ENCODE data around the gene SETBP1.

SETBP1 gene

DNA sequence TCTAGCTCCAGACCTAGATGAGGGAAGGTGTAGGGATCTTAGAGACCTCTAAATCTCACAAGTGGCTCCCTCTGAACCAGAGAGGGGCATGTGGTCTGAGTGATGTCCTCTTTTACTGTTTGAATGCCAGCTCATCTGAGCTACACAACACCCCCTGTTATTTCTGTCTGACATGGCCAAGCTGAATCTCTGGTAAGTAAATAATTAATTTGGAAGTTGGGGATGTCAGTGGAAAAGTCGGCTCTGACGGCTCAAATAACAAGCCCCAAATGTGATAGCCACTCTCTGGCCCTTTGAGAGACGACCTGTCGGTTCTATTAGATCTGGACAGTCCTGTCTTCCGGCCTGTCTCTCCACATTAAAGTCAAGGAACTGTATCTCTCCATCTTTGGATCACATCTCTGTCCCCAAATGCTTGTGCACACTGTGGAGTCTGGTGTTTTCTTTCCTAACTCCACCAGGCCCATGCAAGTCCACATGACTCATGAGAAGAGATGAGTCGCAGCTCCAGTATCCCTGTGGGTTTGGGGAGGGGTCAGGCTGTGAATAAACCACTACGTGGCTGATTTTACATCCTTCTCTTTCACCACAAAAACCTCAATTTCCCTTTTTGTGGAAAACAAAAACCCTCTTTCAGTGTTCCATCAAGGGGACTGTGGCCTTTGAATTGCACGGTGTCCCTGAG is 52.5 kb downstream of the SETBP1 start:
- DNase-seq, result peak; percentile 21 to 54

DNA sequence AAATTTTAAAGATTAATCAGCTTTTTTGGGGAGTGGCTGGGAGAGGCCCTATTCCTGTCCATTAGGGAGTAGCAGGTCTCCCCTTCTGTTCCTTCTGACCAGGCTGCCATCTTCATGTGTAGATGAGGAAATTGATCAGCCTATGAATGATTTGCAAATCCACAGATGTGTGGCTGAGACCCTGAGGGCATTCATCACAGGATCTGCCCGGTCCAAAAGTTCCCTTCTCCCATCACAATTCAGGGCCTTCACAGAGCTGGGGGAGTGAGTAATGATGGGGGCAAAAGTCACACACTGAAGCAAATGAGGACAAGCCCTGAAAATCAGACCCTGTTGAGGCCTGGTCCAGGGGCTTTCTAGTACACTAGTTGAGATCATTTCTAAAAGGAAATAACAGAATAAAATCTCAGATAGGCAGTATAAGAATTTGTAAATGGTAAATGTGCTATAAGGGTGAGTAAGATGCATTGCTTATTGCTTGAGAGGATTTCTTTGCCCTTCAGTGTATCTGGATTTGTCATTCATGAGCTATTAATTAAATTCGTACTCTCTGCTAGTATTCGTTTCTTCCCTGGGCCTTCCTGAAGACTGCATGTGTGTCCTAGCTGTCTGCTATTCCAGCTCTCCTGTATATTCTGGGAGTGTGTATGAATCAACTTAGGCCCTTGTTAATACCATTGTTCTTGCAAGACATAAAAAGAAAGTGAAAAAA is 53.2 kb downstream of the SETBP1 start:
- no peak for DNase-seq

DNA sequence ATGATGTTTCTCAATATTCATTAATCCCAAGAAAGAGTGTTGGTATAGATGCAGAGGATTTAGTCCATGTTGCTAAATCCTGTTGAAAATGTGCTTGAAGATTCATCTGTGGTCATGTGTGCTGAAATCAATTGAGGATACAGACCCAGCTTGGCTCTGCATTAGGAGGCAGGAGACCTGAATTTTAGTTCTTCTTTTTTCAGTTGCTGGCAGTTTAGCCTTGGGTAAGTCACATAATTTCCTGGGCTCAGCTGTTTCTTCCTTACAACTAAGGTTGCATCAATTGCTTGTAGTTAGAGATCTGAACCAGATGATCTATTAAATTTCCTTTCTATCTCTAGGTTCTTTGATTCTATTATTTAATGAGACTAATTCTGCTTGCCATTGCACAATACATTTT is 54.4 kb downstream of the SETBP1 start:
- DNase-seq, result no peak

DNA sequence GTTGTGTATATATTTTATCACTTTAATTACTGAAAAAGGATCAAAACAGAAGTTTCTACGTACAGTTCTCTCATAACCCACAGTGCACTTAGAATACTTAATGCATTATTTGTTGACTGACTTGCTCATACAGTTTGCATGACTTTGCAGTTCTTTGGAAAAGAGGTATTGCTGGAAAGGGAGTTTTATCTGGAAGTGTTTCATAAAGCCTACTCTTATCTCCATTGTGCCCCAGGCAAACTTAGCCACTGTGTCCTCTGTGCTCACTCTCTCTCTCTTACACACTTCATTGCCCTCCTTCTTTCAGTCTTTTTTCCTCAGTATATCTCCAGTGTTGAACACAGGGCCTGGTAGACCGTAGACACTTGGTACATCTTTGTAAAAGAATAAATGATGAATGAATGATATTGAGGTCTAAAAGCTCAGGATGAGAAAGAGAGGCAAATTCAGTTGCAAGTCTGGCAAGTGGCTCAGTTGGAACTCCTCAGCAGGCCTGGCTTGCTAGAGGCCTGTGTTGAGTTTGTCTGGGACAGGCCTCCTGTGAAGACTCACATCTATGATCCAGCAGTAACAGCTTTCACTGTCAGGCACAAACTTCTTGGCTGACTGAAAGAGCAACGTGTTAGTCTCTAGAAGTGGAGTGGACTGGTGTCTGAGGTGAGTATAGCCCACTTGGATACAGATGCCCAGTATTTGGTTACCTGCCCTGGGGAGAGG is 56.1 kb downstream of the SETBP1 start:
- DNase-seq, result no peak

DNA sequence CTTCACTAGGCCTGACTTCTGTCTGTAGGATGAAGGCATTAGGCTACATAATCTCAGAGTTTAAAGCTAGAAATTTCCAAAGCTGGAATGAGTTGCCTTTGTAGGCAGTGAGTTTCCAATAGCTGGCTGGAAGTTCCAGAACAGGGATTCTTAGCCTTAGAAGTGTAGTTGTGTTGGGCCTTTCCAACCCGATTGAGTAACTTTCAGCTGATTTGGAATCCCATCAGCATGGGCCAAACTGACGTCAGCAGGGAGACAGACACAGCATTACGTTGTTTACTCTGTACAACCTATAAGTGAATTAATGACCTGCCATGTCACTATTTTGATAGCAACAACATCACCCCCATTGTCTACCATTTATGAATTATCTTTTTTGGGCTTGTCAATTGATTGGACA is 56.9 kb downstream of the SETBP1 start:
- DNase-seq, result no peak

DNA sequence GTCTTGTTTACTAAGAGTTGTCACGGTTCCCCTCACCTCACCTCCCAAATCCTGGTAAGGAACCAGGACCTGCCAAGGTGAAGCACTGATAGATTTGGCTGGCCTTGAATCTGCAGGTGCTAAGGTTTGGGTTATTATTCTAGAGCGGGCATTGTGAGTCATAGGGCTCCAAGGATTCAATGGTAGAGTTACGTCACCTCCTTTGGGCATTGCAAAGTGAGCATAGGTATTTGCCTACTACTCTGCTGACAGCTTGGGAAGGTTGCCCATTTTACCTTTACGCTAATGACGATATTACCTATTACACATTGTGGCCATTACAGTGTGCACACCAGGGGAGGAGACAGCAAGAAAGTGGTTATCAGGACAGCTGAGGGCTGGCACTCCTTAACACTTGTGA is 59.3 kb downstream of the SETBP1 start:
- no peak for DNase-seq

DNA sequence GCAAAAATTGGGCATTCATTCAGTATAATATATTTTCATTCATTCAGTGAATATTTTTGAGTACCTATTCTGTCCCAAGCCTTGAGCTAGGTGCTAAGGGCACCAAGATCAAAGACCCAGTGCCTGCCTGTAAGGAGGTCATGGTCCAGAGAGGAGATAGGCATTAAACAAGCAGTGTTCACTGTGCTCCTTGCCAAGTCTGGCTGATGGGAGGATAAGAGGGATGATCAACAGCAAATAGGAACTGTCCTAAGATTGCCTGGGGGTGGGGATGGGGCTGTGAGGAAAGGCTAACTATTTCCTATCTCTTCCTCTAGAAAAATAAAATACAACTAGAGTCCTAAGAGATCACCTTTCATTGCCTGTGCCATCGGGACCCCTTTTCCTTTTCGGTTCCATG is 60.4 kb downstream of the SETBP1 start:
- no peak for DNase-seq

DNA sequence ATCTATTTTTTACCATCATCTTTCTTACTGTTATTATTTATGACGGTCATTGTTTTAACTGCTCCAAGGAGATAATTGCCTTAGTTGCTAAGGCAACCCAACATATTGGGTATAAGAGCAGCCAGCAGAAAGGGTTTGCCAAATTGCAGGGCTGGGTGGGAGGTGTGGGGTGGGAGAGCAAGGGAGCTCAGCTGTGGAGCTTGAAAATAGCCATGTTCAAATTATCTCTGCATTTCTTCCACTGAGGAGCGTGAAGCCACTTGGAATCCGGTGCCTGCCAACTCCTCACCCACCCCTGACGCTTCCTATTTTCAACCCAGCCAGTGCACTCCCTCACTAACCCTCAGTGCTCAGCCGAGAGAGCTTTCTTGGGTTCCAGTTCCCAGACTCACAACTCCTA is 60.8 kb downstream of the SETBP1 start:
- DNase-seq, result no peak

DNA sequence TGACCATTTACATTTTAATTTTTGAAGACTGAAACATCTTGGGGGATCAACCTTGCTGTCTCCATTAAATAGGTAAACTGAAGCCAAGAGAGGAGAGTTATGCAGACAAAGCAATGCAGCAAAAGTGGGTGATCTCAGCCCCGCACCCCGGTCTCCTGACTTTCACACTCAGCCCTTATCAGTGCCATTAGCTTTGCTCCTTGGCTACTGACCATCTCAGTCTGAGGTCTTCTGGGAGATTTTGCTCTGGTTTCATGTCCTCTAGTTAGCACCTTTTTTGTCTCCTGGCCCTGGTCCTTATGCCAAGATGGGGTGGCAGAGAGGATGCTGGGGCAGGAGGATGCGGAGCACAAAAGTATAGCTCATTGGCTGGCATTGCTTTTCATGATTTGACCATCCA is 61.4 kb downstream of the SETBP1 start:
- DNase-seq, result no peak

DNA sequence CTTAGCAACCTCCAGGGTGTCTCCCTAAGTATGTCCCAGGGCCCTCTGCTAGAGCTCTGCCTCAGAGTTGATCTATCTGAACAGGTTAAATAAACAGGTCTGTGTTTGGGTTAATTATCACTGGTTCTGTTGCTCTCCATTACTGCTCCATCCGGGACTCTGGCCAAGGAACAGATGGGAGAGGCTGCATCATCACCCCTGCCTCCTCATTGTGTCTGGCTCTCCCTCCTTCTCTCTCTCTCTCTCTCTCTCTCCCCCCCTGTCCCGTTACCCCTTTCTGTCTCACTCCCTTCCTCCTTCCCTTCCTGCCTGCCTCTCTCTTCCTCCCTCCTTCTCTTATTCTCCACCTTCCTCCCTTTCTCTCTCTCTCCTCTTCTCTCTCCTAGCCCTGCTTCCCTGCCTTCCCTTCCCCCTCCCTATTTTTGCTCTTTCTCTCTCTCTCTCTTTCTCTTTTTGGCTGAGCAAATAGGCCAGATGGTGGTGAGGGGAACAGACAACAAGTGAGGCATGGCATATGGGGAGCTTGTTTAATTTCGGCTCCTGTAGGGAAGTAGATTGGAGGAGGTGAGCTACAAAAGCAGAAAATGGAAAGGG is 62.1 kb downstream of the SETBP1 start:
- DNase-seq, result no peak

DNA sequence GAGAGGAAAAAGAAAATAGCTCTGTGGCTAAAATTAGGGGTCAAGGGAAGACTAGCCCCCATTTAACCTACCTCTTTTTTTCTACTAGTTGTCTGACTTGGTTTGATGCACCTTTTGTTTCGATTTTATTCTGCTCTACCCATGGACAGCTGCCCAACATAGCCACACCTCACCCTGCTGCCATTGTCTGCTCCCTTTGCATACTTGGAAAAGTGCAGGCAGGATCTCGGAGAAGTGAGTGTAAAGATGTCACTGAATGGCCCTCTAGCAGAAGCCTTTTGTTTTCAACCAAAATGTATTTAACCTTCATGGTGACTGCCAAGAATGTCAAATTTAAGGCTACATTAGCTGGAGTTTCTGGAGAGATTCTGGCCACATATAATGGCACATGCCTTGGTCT is 62.9 kb downstream of the SETBP1 start:
- DNase-seq, result no peak

DNA sequence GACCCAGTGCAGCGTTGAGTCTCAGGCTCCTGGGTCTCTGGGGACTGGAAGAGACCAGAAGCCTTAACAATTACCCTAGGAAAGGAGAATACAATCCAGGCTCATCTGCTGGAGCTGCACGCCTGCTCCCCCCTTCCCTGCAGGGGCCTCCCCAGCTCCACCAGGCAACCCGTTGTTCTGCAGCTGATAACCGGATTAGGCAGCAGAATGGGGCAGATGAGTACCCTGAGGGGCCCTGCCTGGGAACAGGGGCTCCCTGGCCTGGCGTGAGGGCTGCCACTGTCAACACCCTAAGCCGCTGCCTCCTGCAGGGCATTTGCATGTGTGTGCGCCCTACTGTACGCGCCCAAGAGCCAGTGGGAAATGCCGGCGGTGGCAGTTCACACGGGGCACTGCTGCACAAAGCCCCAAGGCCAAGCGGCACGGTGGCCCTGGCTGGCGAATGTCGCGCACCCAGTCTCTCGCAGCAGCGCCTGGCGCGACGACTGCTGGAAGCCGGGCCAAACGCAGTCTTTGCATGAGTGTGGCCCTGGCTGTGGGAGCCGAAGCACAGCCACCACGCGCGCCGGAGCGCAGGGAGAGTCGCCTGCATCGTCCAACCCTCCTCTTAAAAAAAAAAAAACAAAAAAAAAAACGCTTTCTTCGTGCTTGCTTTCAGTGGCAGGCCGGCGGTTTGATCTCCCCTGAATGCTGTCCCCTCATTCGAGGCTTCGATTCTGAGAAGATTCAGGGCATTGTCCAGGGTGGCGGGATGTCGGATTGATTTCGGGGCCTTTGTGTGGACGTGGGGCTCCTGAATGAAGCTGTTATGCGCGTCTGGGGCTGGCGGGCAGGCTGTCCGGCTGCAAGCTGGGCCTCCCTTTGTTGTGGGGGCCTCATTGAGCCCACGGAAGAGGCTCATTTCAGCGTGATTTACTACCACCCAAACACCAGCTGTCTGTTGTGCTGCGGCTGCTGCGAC is 63.8 kb downstream of the SETBP1 start:
- no peak for DNase-seq

DNA sequence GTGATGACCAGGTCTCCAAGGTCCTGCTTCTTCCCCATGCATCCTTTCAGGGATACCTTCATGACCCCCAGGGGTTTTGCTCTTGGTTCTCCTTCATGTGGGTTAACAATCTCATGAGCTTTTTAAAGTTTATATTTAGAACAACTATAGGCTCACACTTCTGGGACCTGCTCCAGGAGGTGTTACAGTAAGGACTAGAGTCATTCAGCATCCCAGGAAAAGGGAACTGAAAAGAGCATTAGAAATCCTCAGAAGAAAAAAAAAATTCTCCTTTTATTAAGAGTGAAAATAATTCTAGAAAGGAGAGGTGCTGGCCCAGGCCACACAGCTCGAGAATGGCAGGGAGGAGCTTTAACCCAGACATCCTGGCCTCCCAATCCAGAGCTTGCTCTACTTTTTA is 66.5 kb downstream of the SETBP1 start:
- no peak for DNase-seq

DNA sequence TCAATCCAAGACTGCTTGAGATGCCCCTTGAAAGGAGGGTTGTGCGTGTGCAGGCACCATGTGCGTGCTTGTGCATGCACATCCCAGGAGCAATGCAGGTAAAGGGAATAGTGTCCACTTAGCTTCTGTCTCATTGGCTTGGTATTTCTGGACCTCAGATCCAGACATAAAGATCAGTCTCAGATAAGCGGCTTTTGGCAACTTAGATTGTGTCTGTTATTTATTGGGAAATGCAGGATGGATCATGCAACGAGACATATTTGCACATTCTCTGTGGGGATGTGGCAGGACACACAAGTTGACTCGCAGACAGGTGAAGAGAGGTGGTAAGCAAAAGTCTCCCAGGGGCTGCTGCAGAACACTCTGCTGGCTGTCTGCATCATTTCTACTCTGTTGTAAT is 67.9 kb downstream of the SETBP1 start:
- DNase-seq, result no peak

DNA sequence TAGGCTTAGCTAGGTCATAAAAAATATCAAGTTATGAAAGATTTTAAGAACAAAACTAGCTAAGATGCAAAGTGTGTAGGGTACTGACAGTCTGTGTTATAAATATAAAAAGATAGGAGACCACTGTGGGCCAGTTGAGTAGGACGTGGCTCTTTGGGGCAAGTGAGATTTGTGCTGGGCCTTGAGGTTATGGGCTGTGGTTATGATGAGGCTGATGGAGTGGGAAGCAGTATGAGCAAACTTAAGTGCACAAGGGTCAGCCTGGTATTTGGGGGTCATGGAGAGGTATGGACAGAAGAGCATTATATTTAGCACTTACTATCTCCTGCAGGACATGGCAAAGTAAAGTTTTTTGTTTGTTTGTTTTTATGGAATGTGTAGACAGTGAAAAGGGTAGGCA is 70.1 kb downstream of the SETBP1 start:
- no peak for DNase-seq

DNA sequence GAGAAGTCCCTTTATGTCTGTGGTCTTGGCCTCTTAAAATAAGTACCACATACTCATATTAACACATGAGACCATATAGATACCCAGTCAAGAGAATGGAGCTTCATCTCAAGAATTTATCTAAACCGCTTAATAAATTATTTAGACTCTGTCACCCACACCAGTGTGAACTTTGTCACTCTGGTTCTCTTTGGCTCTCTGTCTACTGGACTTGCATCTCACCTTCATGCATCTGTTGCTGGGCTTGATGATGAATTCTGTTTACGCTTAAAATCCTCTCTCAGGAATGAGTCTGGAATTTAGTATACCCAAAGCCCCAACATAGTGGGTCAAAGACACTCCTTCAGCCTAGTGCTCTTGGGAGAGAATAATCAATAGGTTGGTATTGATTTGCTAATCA is 73.9 kb downstream of the SETBP1 start:
- DNase-seq, result no peak

DNA sequence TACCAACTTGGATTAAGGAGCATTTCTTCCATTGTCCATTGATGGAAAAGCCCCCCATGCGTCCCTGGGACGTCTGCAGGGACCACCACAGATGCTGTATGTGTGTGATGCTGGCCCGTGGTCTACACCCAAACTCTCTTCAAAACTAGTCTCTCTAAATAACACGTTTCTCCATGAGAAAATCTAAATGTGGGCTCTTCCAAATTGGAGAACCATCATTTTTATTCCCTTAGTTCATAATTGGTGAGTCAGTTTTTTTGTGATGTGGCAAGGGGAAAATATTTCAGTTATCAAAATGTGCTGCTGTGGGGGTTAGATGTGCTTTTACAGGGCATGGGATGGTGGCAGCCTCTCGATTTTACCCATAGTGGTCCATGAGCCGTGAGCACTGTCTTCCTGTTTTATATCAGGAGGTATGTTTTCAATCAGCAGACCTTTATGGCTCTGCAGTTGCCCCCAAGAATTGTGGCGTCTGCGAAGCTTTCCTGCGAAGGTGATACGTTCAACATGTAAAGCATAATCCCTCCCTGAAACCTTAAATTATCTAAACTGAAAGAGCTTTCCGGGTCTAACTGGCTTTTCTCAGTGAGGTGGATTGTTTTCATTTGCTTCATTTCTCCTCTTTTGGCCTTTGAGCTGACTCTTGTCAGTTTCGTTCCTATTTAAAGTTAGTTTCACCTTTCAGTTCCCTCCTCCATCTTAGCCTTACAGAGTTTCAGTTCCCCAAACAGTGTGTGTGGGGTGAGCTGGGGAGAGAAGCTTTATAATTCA is 78.4 kb downstream of the SETBP1 start:
- peak; percentile 47 to 55 for DNase-seq

DNA sequence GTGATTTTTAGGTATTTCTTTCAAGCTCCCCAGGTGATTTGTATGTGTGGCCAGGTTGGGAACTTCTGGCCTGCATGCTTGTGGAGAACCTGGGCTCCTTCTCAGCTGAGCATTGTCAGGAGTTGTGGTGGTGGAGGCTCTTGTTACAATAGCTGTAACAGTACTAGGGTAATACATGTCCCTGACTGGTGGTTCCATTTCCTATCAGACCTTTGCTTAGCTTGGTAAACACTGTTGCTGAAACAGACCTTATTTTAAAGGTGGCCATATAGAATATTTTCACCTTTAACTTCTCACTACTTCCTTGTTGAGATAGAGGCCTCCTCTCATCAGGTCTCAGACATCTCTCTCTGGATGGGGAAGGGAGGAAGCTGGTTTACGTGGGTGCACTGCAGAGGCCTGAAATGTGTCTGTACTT is 79.2 kb downstream of the SETBP1 start:
- peak in 1 of 2 donors; percentile 11 for DNase-seq

DNA sequence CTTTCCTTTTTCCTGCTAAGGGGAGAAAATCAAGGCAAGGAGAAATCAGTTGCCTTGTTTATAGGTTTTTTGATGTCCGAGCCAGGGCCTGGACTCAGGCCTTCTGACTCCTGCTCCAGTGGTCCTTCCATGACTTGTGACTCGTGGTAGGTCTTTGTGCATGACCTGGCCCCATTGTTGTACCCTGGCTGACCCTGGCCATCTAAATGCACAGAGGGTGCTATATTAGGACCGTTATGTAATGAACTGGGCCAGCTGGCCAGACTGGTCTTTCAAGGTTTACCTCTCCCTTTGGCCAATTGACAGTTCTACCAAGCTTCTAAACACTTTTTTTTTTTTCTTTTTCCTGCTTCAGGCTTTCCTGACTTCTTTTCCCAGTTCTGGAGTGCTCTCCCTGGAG is 81.1 kb downstream of the SETBP1 start:
- DNase-seq, result no peak

DNA sequence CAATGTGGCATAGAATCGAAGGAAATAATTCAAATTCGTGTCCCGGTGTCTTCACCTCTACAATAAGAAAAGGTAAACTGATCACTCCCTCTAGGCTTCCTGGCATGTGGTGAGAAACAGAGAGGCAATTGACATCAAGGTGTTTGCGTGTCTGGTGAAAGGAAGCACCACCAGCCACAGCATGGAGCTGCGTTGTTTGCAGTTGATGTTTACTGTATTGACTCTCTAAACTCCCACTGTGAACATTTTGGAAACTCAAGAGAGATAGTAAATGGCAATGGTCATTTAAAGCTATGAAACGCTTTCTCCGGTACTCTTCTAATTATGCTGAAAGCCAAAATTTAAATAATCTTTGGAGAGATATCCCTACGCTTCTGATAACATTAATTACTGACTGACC is 82.6 kb downstream of the SETBP1 start:
- DNase-seq, result no peak

DNA sequence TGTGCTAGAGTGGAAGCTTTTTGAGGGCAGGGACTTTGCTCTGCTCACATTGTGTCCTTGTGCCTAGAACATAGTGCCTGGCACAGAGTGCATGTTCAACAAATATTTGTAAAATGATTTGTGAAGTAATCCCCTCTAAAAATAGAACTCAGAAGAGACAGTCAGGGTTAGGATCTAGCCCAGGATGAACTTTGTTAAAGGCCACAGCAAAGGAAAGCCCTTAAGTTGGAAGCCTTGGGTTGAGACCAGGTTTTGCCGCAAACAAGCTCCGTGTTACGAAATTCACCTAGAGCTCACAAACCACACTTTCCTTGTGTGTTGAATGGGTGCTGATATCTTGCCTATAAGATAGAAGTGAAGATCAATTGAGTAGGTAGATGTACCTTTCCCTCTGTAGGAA is 84.2 kb downstream of the SETBP1 start:
- DNase-seq, result no peak

DNA sequence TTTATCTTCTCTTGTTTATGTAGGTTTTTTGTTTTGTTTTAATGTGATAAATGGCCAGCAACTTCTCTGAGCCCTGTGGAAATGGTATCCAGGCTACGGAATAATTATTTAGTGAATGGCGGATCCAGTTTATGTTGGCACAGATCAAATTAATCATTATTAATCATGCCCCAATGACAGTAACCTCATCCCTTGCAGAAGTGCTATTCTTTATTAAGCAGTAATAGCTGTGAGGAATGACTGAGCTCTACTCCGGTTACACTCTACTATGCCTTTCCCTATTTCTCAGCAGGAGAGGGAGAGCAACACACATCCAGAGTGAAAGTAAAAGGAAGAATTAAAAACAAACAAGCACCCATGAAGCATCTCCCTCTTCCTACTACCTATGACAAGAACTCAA is 84.8 kb downstream of the SETBP1 start:
- no peak for DNase-seq
